Tibial nerve (tissue), 4 donors: ENCODE results near the gene SORCS2.

ENCODE experiments used
- CTCF ChIP-seq, 5 experiments: fragments of 200-600 bp in 3 of 5; fragments of 450-650 bp in 2 of 5; sonication (generic) in 3 of 5; IDR thresholded peaks; one replicate each; pipeline ENCODE4 v1.5.1; 2016 to 2019; ENCODE audit warnings: antibody characterized with exemption in 5 of 5, mild to moderate bottlenecking in 3 of 5, moderate library complexity in 2 of 5
- EP300 ChIP-seq, 2 donors: sonication (generic); formaldehyde crosslinking; IDR thresholded peaks; one replicate each; pipeline ENCODE4 v1.6.1; 2017; ENCODE audit warnings: antibody characterized with exemption in 2 of 2, mild to moderate bottlenecking in 1 of 2
- POLR2A ChIP-seq, 2 donors: fragments of 450-650 bp; IDR thresholded peaks; one replicate each; pipeline ENCODE4 v1.6.1; 2017; ENCODE audit warnings: antibody characterized with exemption in 2 of 2, mild to moderate bottlenecking in 2 of 2, moderate library complexity in 2 of 2

GRCh38 chr4:7676398-7676922 lies 484.1 kb downstream of the SORCS2 start:
- TF ChIP-seq CTCF (IDR thresholded peaks at IDR 0.05) (peak in 1 of 5 experiments; percentile 26), POLR2A (IDR thresholded peaks at IDR 0.05) (no peak), EP300 (IDR thresholded peaks at IDR 0.05) (no peak)
